Measurements from ENCODE around the gene FBRS.

Gene FBRS

GRCh38 chr16:30662449-30662848, 4.2 kb downstream of the FBRS start:
- TF ChIP-seq YY1 (IDR thresholded peaks at IDR 0.05; ENCODE audit: insufficient read depth, insufficient read length): no peak
- no peak for TF ChIP-seq SUZ12 (IDR thresholded peaks at IDR 0.05; ENCODE audit: extremely low read depth, insufficient read depth, insufficient read length)
- TF ChIP-seq ZNF274 (IDR thresholded peaks at IDR 0.05; ENCODE audit: low read depth, low read length): no peak
- Histone ChIP-seq H3K9ac (ENCODE audit: insufficient read length, low read depth) (no peak overlapping the region), H3K4me3 (ENCODE audit: insufficient read length, low read depth) (no peak overlapping the region), H3K36me3 (ENCODE audit: insufficient read depth, insufficient read length, low read length) (peaks cover 70% of the 10 kb centered on the region), H3K9me3 (ENCODE audit: insufficient read depth, low read length) (no peaks in the 10 kb centered on the region), H3K27me3 (ENCODE audit: insufficient read depth, insufficient read length) (peaks cover 73% of the 10 kb centered on the region), H3K4me1 (ENCODE audit: insufficient read depth, insufficient read length) (peaks cover 7% of the 10 kb centered on the region)
- no peak for DNase-seq (ENCODE audit: low read depth, low spot score)

- Histone ChIP-seq H3K27me3 (ENCODE audit: insufficient read depth, insufficient read length) (peaks cover 78% of the 10 kb centered on the region), H3K4me1 (ENCODE audit: insufficient read depth, insufficient read length) (peaks cover 7% of the 10 kb centered on the region), H3K9me3 (ENCODE audit: insufficient read depth, low read length) (no peaks in the 10 kb centered on the region), H3K36me3 (ENCODE audit: insufficient read depth, insufficient read length, low read length) (peaks cover 76% of the 10 kb centered on the region), H3K4me3 (ENCODE audit: insufficient read length, low read depth) (no peak overlapping the region), H3K9ac (ENCODE audit: insufficient read length, low read depth) (no peak overlapping the region)
- TF ChIP-seq SUZ12 (IDR thresholded peaks at IDR 0.05; ENCODE audit: extremely low read depth, insufficient read depth, insufficient read length): no peak
- TF ChIP-seq ZNF274 (IDR thresholded peaks at IDR 0.05; ENCODE audit: low read depth, low read length): no peak
- TF ChIP-seq YY1 (IDR thresholded peaks at IDR 0.05; ENCODE audit: insufficient read depth, insufficient read length): no peak
- DNase-seq (ENCODE audit: low read depth, low spot score): no peak
These were observed 4.8 kb downstream of the FBRS start for GRCh38 chr16:30663038-30663437.

- TF ChIP-seq ZNF274 (IDR thresholded peaks at IDR 0.05; ENCODE audit: low read depth, low read length): no peak
- no peak for TF ChIP-seq SUZ12 (IDR thresholded peaks at IDR 0.05; ENCODE audit: extremely low read depth, insufficient read depth, insufficient read length)
- no peak for TF ChIP-seq YY1 (IDR thresholded peaks at IDR 0.05; ENCODE audit: insufficient read depth, insufficient read length)
- Histone ChIP-seq H3K36me3 (ENCODE audit: insufficient read depth, insufficient read length, low read length) (peaks cover 83% of the 10 kb centered on the region), H3K4me3 (ENCODE audit: insufficient read length, low read depth) (no peak overlapping the region), H3K9me3 (ENCODE audit: insufficient read depth, low read length) (no peaks in the 10 kb centered on the region), H3K27me3 (ENCODE audit: insufficient read depth, insufficient read length) (peaks cover 86% of the 10 kb centered on the region), H3K4me1 (ENCODE audit: insufficient read depth, insufficient read length) (peaks cover 7% of the 10 kb centered on the region), H3K9ac (ENCODE audit: insufficient read length, low read depth) (no peak overlapping the region)
- no peak for DNase-seq (ENCODE audit: low read depth, low spot score)
These were observed 5.6 kb downstream of the FBRS start for GRCh38 chr16:30663820-30664219.

- DNase-seq (ENCODE audit: low read depth, low spot score): no peak
- H3K36me3 ChIP-seq (ENCODE audit: insufficient read depth, insufficient read length, low read length): peaks cover 88% of the 10 kb centered on the region
- no peaks in the 10 kb centered on the region for H3K9me3 ChIP-seq (ENCODE audit: insufficient read depth, low read length)
- H3K9ac ChIP-seq (ENCODE audit: insufficient read length, low read depth): no peak overlapping the region
- H3K4me3 ChIP-seq (ENCODE audit: insufficient read length, low read depth): no peak overlapping the region
- peaks cover 7% of the 10 kb centered on the region for H3K4me1 ChIP-seq (ENCODE audit: insufficient read depth, insufficient read length)
- no peak for TF ChIP-seq ZNF274 (IDR thresholded peaks at IDR 0.05; ENCODE audit: low read depth, low read length)
- H3K27me3 ChIP-seq (ENCODE audit: insufficient read depth, insufficient read length): peaks cover 95% of the 10 kb centered on the region
These were observed 6.4 kb downstream of the FBRS start for GRCh38 chr16:30664616-30665109.

GRCh38 chr16:30665155-30665829, 7.1 kb downstream of the FBRS start:
- no peak for DNase-seq (ENCODE audit: low read depth, low spot score)
- TF ChIP-seq ZNF274 (IDR thresholded peaks at IDR 0.05; ENCODE audit: low read depth, low read length): no peak
- TF ChIP-seq SUZ12 (IDR thresholded peaks at IDR 0.05; ENCODE audit: extremely low read depth, insufficient read depth, insufficient read length): no peak
- TF ChIP-seq YY1 (IDR thresholded peaks at IDR 0.05; ENCODE audit: insufficient read depth, insufficient read length): no peak
- peaks cover 93% of the 10 kb centered on the region for H3K36me3 ChIP-seq (ENCODE audit: insufficient read depth, insufficient read length, low read length)
- H3K9ac ChIP-seq (ENCODE audit: insufficient read length, low read depth): no peak overlapping the region
- peaks cover 97% of the 10 kb centered on the region for H3K27me3 ChIP-seq (ENCODE audit: insufficient read depth, insufficient read length)
- H3K4me3 ChIP-seq (ENCODE audit: insufficient read length, low read depth): no peak overlapping the region
- peaks cover 3% of the 10 kb centered on the region for H3K4me1 ChIP-seq (ENCODE audit: insufficient read depth, insufficient read length)
- H3K9me3 ChIP-seq (ENCODE audit: insufficient read depth, low read length): no peaks in the 10 kb centered on the region

GRCh38 chr16:30665830-30666190, 7.6 kb downstream of the FBRS start:
- TF ChIP-seq ZNF274 (IDR thresholded peaks at IDR 0.05; ENCODE audit: low read depth, low read length) (no peak), SUZ12 (IDR thresholded peaks at IDR 0.05; ENCODE audit: extremely low read depth, insufficient read depth, insufficient read length) (no peak), YY1 (IDR thresholded peaks at IDR 0.05; ENCODE audit: insufficient read depth, insufficient read length) (no peak)
- Histone ChIP-seq H3K4me1 (ENCODE audit: insufficient read depth, insufficient read length) (peaks cover 2% of the 10 kb centered on the region), H3K9ac (ENCODE audit: insufficient read length, low read depth) (no peak overlapping the region), H3K27me3 (ENCODE audit: insufficient read depth, insufficient read length) (peaks cover 97% of the 10 kb centered on the region), H3K36me3 (ENCODE audit: insufficient read depth, insufficient read length, low read length) (peaks cover 93% of the 10 kb centered on the region), H3K9me3 (ENCODE audit: insufficient read depth, low read length) (no peaks in the 10 kb centered on the region), H3K4me3 (ENCODE audit: insufficient read length, low read depth) (no peak overlapping the region)
- no peak for DNase-seq (ENCODE audit: low read depth, low spot score)

GRCh38 chr16:30666681-30667080, 8.4 kb downstream of the FBRS start:
- Histone ChIP-seq H3K9ac (ENCODE audit: insufficient read length, low read depth) (no peak overlapping the region), H3K4me3 (ENCODE audit: insufficient read length, low read depth) (no peak overlapping the region), H3K36me3 (ENCODE audit: insufficient read depth, insufficient read length, low read length) (peaks cover 86% of the 10 kb centered on the region), H3K4me1 (ENCODE audit: insufficient read depth, insufficient read length) (no peaks in the 10 kb centered on the region), H3K27me3 (ENCODE audit: insufficient read depth, insufficient read length) (peaks cover 96% of the 10 kb centered on the region), H3K9me3 (ENCODE audit: insufficient read depth, low read length) (no peaks in the 10 kb centered on the region)
- no peak for TF ChIP-seq YY1 (IDR thresholded peaks at IDR 0.05; ENCODE audit: insufficient read depth, insufficient read length)
- no peak for TF ChIP-seq SUZ12 (IDR thresholded peaks at IDR 0.05; ENCODE audit: extremely low read depth, insufficient read depth, insufficient read length)
- TF ChIP-seq ZNF274 (IDR thresholded peaks at IDR 0.05; ENCODE audit: low read depth, low read length): no peak
- DNase-seq (ENCODE audit: low read depth, low spot score): no peak
